ENCODE data around the gene PRR18.

The PRR18 gene

GRCh38 chr6:166333172-166333995 is 25.2 kb upstream of the PRR18 start:
- DNase-seq = no peak

GRCh38 chr6:166331503-166332415 is 23.6 kb upstream of the PRR18 start:
- DNase-seq = no peak

DNA sequence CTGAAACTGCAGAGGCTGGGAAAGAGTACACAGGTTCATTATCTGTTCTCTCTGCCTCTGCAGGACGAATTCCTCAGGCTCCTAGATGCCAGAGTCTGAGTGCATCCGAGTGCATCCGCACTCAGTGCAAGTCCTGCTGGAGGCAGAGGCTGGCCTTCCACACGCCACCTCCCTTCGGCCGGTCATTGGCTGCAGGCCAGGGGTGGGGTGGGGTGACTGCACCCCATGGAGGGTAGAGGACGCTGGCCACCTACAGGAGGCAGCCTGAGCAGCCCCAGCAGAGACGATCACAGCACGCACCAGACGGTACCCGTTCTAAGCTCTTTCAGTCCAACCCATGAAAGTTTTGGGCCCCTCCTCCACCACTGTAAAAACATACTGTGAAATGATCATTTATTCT is 22.4 kb upstream of the PRR18 start:
- DNase-seq = no peak

GRCh38 chr6:166325383-166326042 is 17.3 kb upstream of the PRR18 start:
- no peak for DNase-seq

DNA sequence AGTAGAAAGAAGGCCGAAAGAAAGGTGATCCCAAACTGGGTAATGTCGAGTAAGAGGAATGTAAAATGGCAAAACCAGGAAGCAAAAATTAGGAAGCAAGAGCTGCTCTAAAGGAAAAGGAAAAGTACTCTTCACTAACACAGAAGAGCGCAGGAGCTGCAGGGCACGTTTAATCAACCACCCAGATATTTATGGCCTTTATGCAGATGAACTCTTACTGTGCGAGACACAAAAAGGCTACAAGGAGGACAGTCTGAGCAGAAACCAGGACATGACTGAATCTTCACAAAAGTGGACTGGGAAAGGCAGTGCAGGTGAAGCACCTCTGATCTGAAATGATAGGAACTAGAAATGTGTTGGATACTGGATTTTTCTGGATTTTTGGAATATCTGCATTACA is 15.2 kb upstream of the PRR18 start:
- no peak for DNase-seq

DNA sequence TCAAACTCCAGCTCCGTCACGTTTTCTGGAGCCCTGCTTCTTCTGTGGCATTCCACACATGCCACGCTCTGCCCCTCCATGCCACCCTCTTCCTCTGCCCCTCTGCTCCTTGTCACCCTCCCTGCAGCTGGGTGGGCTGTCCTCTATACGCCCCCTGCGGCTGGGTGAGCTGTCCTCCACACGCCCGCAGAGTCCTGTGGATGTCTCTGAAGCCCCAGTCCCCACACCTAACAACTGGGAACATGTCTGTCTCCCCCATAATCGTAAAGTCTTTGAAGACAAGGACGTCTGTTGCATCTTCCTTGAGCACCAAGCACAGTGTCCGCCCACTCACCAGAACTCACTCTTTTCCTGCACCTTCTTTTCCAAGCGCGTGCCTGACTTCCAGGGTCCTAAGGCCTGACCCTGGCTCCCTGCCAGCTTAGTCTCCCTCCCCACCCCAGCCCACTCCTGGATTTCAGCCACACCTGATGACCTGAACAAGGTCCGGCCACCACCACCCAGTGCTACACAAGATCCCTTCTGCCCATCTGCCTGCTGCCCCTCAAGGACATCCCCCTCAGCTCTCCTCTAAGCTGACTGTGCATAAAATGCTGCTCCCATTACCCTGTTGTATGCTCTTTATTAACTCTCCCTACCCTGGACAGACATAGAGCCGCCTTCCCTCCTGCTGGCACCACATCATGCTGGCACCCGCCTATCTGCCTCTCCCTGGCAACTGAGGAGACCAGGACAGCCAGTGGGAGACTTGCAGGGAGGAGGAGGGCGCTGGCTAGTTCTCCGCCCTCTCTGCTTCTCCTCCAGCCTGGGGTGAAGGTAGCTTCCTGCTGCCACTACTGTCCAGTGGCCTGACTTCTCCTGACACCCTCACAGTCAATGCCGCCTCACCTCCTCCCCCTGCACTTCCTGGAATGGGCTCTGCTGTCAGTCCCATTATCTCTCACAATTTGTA is 10.7 kb upstream of the PRR18 start:
- DNase-seq = no peak

GRCh38 chr6:166318227-166318626 is 10.0 kb upstream of the PRR18 start:
- no peak for DNase-seq

- no peak for DNase-seq
These were observed 9.3 kb upstream of the PRR18 start for GRCh38 chr6:166317261-166318212.

GRCh38 chr6:166315436-166315835 is 7.2 kb upstream of the PRR18 start:
- DNase-seq = no peak

DNA sequence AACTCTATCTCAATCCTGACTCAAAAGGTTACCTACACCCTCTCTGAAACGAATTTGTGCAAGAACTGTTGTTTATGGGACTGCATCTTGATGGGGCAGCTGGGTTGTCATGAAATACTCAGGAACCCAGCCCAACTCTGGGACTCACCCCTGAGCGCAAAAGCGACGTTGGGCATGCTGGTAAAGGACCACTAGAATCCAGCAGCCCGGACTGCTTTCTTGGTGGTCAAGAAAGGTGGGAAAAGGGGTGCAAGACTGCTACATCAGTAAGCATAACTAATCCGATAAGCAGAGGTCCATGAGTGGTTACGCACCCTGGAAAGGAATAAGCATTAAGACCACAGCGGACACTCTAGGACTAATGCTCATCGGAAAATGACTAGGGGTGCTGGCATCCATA is 6.3 kb upstream of the PRR18 start:
- no peak for DNase-seq

DNA sequence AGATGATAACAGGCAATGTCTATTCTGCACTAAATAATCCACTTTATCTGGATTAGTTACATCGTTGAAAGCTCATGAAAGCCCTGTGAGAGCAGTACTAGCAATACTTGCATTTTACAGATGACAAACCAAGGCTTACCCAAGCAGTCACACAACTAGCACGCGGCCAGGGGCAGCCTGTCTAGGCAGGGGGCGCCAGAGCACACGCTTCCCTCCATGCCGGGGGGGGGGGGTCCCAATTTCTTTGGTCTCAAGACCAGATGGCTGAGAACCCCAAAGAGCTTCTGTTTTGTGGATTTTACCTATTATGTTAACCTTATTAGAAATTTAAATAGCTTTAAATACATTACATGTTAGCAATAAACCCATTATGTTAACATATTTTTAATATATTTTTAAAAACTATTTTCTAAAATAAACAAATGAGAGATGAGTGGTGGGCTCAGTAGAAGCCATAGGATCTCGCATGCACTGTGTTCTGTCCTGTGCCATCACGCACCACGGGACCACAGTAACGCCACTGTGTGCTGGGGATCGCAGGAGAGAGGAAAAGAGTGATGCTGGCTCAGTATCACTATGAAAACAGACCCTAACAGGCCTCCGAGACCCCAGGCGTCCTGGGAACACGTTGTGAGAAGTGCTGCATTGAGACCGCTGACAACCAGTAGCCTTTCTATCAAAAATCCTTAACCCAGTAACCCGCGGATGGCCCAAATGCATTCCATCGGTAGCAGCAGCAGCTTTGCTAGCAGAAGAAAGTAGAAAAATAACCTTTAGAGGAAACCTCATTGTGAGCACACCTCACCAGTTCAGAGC is 5.3 kb upstream of the PRR18 start:
- no peak for DNase-seq

GRCh38 chr6:166312832-166313231 is 4.6 kb upstream of the PRR18 start:
- DNase-seq = no peak

DNA sequence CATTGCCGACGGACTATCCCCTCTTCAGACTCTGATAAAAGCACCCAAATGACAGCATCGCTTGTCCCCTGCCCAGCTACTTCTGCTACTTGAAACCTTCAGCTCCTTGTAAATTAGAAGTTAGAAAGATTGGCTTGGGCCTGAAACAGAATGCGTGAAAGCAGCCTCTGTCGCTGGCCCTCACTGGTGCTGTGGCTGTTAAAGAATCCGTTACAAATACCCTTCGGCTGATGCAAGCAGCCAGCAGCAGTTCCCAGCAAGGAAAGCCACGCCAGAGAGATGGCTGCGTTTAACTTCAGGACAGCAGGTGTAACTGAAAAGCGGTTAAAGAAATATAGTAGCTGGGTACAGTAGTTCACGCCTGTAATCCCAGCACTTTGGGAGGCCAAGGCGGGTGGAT is 2.4 kb upstream of the PRR18 start:
- DNase-seq = no peak

DNA sequence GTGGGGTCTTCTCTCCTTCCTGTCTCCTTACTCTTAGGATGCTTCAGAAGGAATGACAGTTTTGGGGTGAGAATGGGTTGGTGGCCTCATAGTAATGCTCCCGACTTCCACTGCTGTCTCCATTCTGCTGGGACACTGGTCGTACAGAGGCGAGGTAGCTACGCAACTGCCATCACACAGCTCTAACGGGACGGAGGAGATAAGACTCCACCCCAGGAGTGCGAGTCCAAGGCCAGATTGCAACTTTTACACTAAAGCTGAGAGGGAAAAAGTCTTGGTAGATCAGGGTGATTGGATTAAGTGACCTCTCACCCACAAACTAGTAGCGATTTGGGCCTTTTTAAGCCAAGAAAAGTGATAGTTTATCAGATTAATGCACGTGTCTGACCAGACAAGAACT is 1.8 kb upstream of the PRR18 start:
- no peak for DNase-seq

GRCh38 chr6:166308769-166309589 is 787 bp upstream of the PRR18 start:
- DNase-seq = peak; percentile 72

- DNase-seq = peak; percentile 44
These were observed 835 bp downstream of the PRR18 start for GRCh38 chr6:166307082-166308032.

DNA sequence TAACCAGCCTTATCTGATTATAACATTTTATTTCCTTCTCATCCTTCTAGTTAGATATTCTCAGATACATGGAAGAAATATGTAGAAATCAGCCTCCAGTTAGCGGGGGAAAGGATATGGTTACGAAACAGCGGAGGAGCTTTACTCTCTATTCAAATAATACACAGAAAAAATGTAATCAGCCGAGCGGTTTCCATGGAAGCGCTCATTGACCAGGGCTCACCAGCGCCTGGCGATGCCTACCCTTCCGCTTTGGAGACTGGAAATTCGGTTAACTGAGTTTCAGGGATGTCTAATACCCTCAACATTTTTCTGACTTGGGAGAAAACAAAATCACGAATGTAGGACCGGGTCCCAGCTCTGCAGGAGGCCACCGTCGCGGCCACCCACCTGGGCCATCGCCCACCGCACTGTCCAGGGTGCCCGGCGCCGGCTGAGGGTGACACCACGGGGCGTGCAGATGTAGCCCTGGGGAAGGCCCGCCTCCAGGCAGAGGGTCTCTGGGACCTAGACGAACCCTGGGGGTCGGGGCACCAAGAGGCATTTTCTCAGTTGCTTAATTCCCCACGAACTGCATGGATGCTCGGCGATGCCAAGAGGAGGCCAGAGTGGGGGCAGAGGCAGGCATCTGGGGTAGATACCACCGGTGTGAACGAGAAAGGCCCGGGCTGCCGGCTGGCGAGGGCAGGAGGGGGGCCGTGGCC is 1.7 kb downstream of the PRR18 start:
- peak; percentile 7 for DNase-seq

All from NCI-H510A treated with DMSO at 0.1 percent for 48 hours (cell line).